Heart left ventricle (tissue), 16 donors: ENCODE measurements around the gene MED25. TPM values are rescaled to one million over a fixed set of nuclear protein-coding genes. Genes with fewer than 3 reads are reported as not detected.

Experiments
- ATAC-seq, 4 donors: fragments of 200-7000 bp; cut with Tn5 transposase; one replicate each; pipeline ENCODE4 v1.9.1; 2020 to 2022; ENCODE audit warnings: moderate library complexity in 4 of 4, mild to moderate bottlenecking in 3 of 4, moderate number of reproducible peaks in 1 of 4
- DNase-seq, 5 donors: peaks; one replicate each; pipeline ENCODE4 v3.0.0-alpha.2; 2020
- H3K27ac ChIP-seq, 12 donors: fragments of 200-600 bp; sonication (generic) in 4 of 12; one replicate each; pipeline versions ENCODE4 v1.5.0 to v1.8.0; 2016 to 2022; ENCODE audit warnings: mild to moderate bottlenecking in 2 of 12
- H3K27me3 ChIP-seq, 9 donors: fragments of 200-600 bp; sonication (generic) in 2 of 9; one replicate each; pipeline versions ENCODE4 v1.5.1 to v1.8.0; 2016 to 2022; ENCODE audit warnings: mild to moderate bottlenecking in 3 of 9
- H3K36me3 ChIP-seq, 9 donors: fragments of 200-600 bp; sonication (generic) in 2 of 9; one replicate each; pipeline versions ENCODE4 v1.5.0 to v1.8.0; 2018 to 2022; ENCODE audit warnings: mild to moderate bottlenecking in 2 of 9
- H3K4me1 ChIP-seq, 12 donors: fragments of 200-600 bp; sonication (generic) in 4 of 12; one replicate each; pipeline versions ENCODE4 v1.5.0 to v1.8.0; 2016 to 2022; ENCODE audit warnings: mild to moderate bottlenecking in 3 of 12
- H3K4me3 ChIP-seq, 12 donors: fragments of 200-600 bp; sonication (generic) in 4 of 12; one replicate each; pipeline versions ENCODE4 v1.5.0 to v1.8.0; 2017 to 2022; ENCODE audit warnings: mild to moderate bottlenecking in 9 of 12, moderate library complexity in 4 of 12
- H3K9me3 ChIP-seq, 12 donors: fragments of 200-600 bp; sonication (generic) in 4 of 12; one replicate each; pipeline versions ENCODE4 v1.5.0 to v1.8.0; 2016 to 2022; ENCODE audit warnings: mild to moderate bottlenecking in 1 of 12
- POLR2A ChIP-seq, 2 donors: fragments of 450-650 bp; IDR thresholded peaks; one replicate each; pipeline ENCODE4 v1.6.1; 2017; ENCODE audit warnings: antibody characterized with exemption in 2 of 2, mild to moderate bottlenecking in 2 of 2, moderate library complexity in 2 of 2
- WGBS, 4 donors: extraction: QIAGEN DNeasy Blood & Tissue Kit in 2 of 4; methylation state at CpG; one replicate each; pipeline versions ENCODE4 v1.1.5 to v1.1.7; 2013 to 2018; 5-methylcytosine and 5-hydroxymethylcytosine counted together
- intact Hi-C, 10 donors: fragments of 100-400 bp; cut with DNase I; formaldehyde crosslinking; loops; one replicate each; pipeline versions ENCODE4 v1.11.1 to v1.14.2; 2022
- polyA plus RNA-seq, 2 donors: library from polyadenylated mRNA; stranded (reverse); fragments of 200-250 nt; gene quantifications; one replicate each; pipeline ENCODE4 v1.2.3, GENCODE V29; 2013
- total RNA-seq, 9 donors: library from RNA; depleted of rRNA in 2 of 9; stranded (reverse); fragments of >200 nt in 2 of 9; fragmentation: NEBNext Ultra II Directional in 3 of 9; extraction: Animal tissue kit (Norgen Biotek cat#: 25700) in 3 of 9; gene quantifications; one replicate each; pipeline versions ENCODE4 v1.1.0 to v1.2.4, GENCODE V29; 2016 to 2023
- TF ChIP-seq, protein P1 (sequence below), 12 donors: fragments of 200-600 bp; sonication (generic) in 4 of 12; IDR thresholded peaks; one replicate each; pipeline versions ENCODE4 v1.5.0 to v1.8.0; 2018 to 2022; ENCODE audit warnings: antibody characterized with exemption in 12 of 12, mild to moderate bottlenecking in 5 of 12
- donor health status: ischemic (EF 13 %, LVEDD 7.1; RV severe dilation, severe dysfunction).
- donor health status: healthy with polysubstance abuse.
- donor health status: DM: no; HTN: yes; CAD: no.
- donor health status: DM: no; HTN: no; CAD: no.
- donor health status: ischemic (EF 25% LVEDD 6.9; RV normal size, moderate dysfunction).
- donor health status: ischemic (EF 25% LVEDD 5.7; RV mildly dilated, moderate dysfunction).
- donor health status: healthy.
- donor health status: DM: yes; HTN: yes; CAD: no.
- donor health status: ischemic (EF 35%, LVEDD 5.7; RV mildly dilated, moderate dysfunction).
- donor health status: nonischemic (EF 11% LVEDD 7.7; RV severe dilation, severe dysfunction).
- donor health status: DM: yes; HTN: yes; CAD: no.
- donor health status: PGD.
- donor health status: ischemic (EF 29% LVEDD 5.4; RV normal size, mild dysfunction).
- donor health status: nonischemic (EF 23%, LVEDD 6.1; RV moderate dilation, normal function).

Gene MED25
- total and polyA plus RNA-seq, 11 donors = 44.1 to 119 (median 54.7) TPM

DNA sequence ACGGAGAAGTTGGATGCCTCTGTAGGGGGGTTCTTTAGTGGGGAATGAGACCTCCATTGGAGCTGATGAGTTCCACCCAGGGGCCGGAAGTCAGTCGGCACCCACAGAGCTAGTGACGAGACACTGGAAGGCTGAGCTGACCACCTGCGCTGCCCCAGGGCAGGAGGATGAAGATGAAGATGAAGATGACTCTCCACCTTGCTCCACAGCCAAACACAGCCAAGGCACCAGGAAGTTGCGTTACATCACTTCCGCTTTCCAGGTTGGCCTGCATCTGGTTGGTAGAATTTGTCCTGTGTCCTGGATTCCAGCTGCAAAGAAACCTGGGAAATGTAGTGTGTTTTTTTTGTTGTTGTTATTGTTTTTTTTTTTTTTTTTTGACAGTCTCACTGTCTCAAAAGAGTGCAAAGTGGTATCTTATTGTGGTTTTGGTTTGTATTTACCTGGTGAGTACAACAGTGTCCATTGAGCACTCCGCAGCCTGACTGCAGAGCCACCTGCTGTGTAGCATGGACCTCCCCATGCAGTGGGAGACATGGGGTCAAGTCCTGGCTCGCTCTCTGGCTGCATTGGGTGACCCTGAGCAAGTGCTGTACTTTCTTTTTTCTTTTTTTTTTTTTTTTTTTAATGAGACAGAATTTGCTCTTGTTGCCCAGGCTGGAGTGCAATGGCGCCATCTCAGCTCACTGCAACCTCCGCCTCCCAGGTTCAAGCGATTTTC lies 61.3 kb downstream of the MED25 start:
- ATAC-seq (no peak), DNase-seq (no peak)
- Histone ChIP-seq H3K27me3 (no peaks in the 10 kb centered on the region), H3K36me3 (peaks cover 8 to 61% (median 54%) of the 10 kb centered on the region in 9 donors), H3K4me3 (no peak overlapping the region), H3K4me1 (peaks cover 0 to 28% (median 19%) of the 10 kb centered on the region in 12 donors), H3K27ac (no peak overlapping the region), H3K9me3 (no peaks in the 10 kb centered on the region)
- 93 to 97% (median 97%) methylated on average over 12 of the region's 12 CpGs for WGBS, 4 donors
- no peak for TF ChIP-seq POLR2A (IDR thresholded peaks at IDR 0.05)
- TF ChIP-seq, protein P1, sequence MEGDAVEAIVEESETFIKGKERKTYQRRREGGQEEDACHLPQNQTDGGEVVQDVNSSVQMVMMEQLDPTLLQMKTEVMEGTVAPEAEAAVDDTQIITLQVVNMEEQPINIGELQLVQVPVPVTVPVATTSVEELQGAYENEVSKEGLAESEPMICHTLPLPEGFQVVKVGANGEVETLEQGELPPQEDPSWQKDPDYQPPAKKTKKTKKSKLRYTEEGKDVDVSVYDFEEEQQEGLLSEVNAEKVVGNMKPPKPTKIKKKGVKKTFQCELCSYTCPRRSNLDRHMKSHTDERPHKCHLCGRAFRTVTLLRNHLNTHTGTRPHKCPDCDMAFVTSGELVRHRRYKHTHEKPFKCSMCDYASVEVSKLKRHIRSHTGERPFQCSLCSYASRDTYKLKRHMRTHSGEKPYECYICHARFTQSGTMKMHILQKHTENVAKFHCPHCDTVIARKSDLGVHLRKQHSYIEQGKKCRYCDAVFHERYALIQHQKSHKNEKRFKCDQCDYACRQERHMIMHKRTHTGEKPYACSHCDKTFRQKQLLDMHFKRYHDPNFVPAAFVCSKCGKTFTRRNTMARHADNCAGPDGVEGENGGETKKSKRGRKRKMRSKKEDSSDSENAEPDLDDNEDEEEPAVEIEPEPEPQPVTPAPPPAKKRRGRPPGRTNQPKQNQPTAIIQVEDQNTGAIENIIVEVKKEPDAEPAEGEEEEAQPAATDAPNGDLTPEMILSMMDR (IDR thresholded peaks at IDR 0.05) = no peak
- intact Hi-C loops = loop anchor here in 3 of 10 donors (5.0 kb wide), 4 partner anchors 48 to 382 kb away; partner anchors contain the start of genes ADM5 (in 1 of the 3), AP2A1 (in 1 of the 3), ATF5 (in 1 of the 3) and NUP62 (in 1 of the 3)

GRCh38 chr19:49880162-49880869 lies 62.2 kb downstream of the MED25 start:
- DNase-seq (no peak), ATAC-seq (no peak)
- no peak for TF ChIP-seq POLR2A (IDR thresholded peaks at IDR 0.05)
- TF ChIP-seq, protein P1 (IDR thresholded peaks at IDR 0.05) = no peak
- intact Hi-C loops = no loop called here
- 88 to 94% (median 91%) methylated on average over 9 to 10 of the region's 10 CpGs for WGBS, 4 donors
- no peaks in the 10 kb centered on the region for H3K9me3 ChIP-seq
- no peak overlapping the region for H3K4me3 ChIP-seq
- peaks cover 0 to 23% (median 14%) of the 10 kb centered on the region in 12 donors for H3K4me1 ChIP-seq
- H3K36me3 ChIP-seq = peaks cover 8 to 69% (median 63%) of the 10 kb centered on the region in 9 donors
- H3K27me3 ChIP-seq = no peaks in the 10 kb centered on the region
- H3K27ac ChIP-seq = no peak overlapping the region

- 92 to 98% (median 95%) methylated on average over 17 of the region's 17 CpGs for WGBS, 4 donors
- H3K27me3 ChIP-seq = no peaks in the 10 kb centered on the region
- H3K36me3 ChIP-seq = peaks cover 8 to 78% (median 72%) of the 10 kb centered on the region in 9 donors
- TF ChIP-seq POLR2A (IDR thresholded peaks at IDR 0.05) = no peak
- TF ChIP-seq, protein P1 (IDR thresholded peaks at IDR 0.05) = no peak
- H3K9me3 ChIP-seq = no peaks in the 10 kb centered on the region
- H3K27ac ChIP-seq = no peak overlapping the region
- intact Hi-C loops = no loop called here
- ATAC-seq (no peak), DNase-seq (peak in 1 of 5 donors; percentile 44)
- no peak overlapping the region for H3K4me3 ChIP-seq
- H3K4me1 ChIP-seq = peaks cover 0 to 16% (median 9%) of the 10 kb centered on the region in 12 donors
Measured at GRCh38 chr19:49881186-49881585, 63.1 kb downstream of the MED25 start.
